K562 (cell line): ENCODE measurements around the gene HLTF. TPM values are rescaled to one million over a fixed set of nuclear protein-coding genes. Genes with fewer than 3 reads are reported as not detected.

ENCODE experiments used
- ARID1B ChIP-seq: fragments of 450-650 bp; IDR thresholded peaks from 2 replicates; pipeline ENCODE4 v1.6.1; 2016; ENCODE audit warnings: antibody characterized with exemption, mild to moderate bottlenecking, inconsistent platforms
- BMI1 ChIP-seq: fragments of 150-350 bp; IDR thresholded peaks from 2 replicates; pipeline ENCODE4 v1.6.1; 2014; ENCODE audit warnings: low read length
- COPS2 ChIP-seq: fragments of 450-650 bp; conservative IDR thresholded peaks from 2 replicates; pipeline ENCODE4 v1.6.1; 2016; ENCODE audit warnings: mild to moderate bottlenecking, moderate library complexity
- CREM ChIP-seq: IDR thresholded peaks from 2 replicates; pipeline ENCODE4 v1.6.1; 2014; ENCODE audit warnings: antibody characterized with exemption, low read depth
- CXXC5 ChIP-seq: fragments of 250-450 bp; sonication (Bioruptor Pico); IDR thresholded peaks from 2 replicates; pipeline ENCODE4 v1.8.0; 2022; ENCODE audit warnings: inconsistent platforms, mild to moderate bottlenecking, moderate library complexity
- GABPB1 ChIP-seq: sonication (generic); formaldehyde crosslinking; IDR thresholded peaks from 2 replicates; pipeline ENCODE4 v1.8.0; 2022; ENCODE audit warnings: mild to moderate bottlenecking, missing genetic modification reagents
- HDAC1 ChIP-seq, 2 experiments: fragments of 450-650 bp; IDR thresholded peaks; 2 replicates each; pipeline ENCODE4 v1.6.1; 2016 to 2017; ENCODE audit warnings: inconsistent platforms in 1 of 2, mild to moderate bottlenecking in 1 of 2, moderate library complexity in 1 of 2
- JUND ChIP-seq, 2 experiments: IDR thresholded peaks; 2 replicates in 1 of 2; 3 replicates in 1 of 2; pipeline ENCODE4 v1.6.1; 2011; ENCODE audit warnings: borderline replicate concordance in 2 of 2, low read depth in 2 of 2, low read length in 2 of 2, improper control_type of control experiment in 1 of 2, missing biosample characterization in 1 of 2, missing genetic modification characterization in 1 of 2, missing genetic modification reagents in 1 of 2
- KDM5B ChIP-seq: fragments of 200-600 bp; sonication (generic); IDR thresholded peaks from 2 replicates; pipeline ENCODE4 v1.6.1; 2012; ENCODE audit warnings: low read depth, mild to moderate bottlenecking, moderate library complexity, low read length, control low read depth, inconsistent platforms; ENCODE audit not compliant: insufficient replicate concordance
- MAZ ChIP-seq, 2 experiments: fragments of 450-650 bp in 1 of 2; sonication (generic) in 1 of 2; formaldehyde crosslinking; IDR thresholded peaks in 1 of 2; conservative IDR thresholded peaks in 1 of 2; 2 replicates each; pipeline versions ENCODE4 v1.4.0 to v1.5.0; 2020; ENCODE audit warnings: mild to moderate bottlenecking in 1 of 2, missing genetic modification reagents in 1 of 2
- NR2C1 ChIP-seq, 2 experiments: fragments of 450-650 bp; IDR thresholded peaks; 2 replicates each; pipeline ENCODE4 v1.6.1; 2017; ENCODE audit warnings: mild to moderate bottlenecking in 2 of 2, antibody characterized with exemption in 1 of 2, inconsistent platforms in 1 of 2, missing compliant biosample characterization in 1 of 2, missing genetic modification characterization in 1 of 2
- PTBP1 ChIP-seq: fragments of 200-400 bp; formaldehyde crosslinking; IDR thresholded peaks from 2 replicates; pipeline ENCODE4 v1.6.1; 2017; ENCODE audit warnings: low read depth, low read length
- PTTG1 ChIP-seq: fragments of 450-650 bp; IDR thresholded peaks from 2 replicates; pipeline ENCODE4 v1.6.1; 2016; ENCODE audit warnings: low read depth, mild to moderate bottlenecking, missing genetic modification characterization, missing compliant biosample characterization
- RERE ChIP-seq: sonication (generic); formaldehyde crosslinking; IDR thresholded peaks from 2 replicates; pipeline ENCODE4 v1.8.0; 2023; ENCODE audit warnings: missing genetic modification reagents, mild to moderate bottlenecking, borderline replicate concordance
- SIN3B ChIP-seq: fragments of 450-650 bp; IDR thresholded peaks from 2 replicates; pipeline ENCODE4 v1.6.1; 2017; ENCODE audit warnings: low read depth, mild to moderate bottlenecking, moderate library complexity
- SRSF1 ChIP-seq: fragments of 200-400 bp; formaldehyde crosslinking; IDR thresholded peaks from 2 replicates; pipeline ENCODE4 v1.6.1; 2017; ENCODE audit warnings: mild to moderate bottlenecking, low read depth, low read length, moderate library complexity
- TARDBP ChIP-seq: fragments of 450-650 bp; IDR thresholded peaks from 2 replicates; pipeline ENCODE4 v1.6.1; 2016
- ZNF512 ChIP-seq: IDR thresholded peaks from 2 replicates; pipeline ENCODE4 v1.6.1; 2016; ENCODE audit warnings: missing genetic modification characterization, missing compliant biosample characterization
- ZNF780A ChIP-seq: fragments of 250-450 bp; sonication (Bioruptor Pico); IDR thresholded peaks from 2 replicates; pipeline ENCODE4 v1.5.0; 2021; ENCODE audit warnings: mild to moderate bottlenecking
- polyA plus RNA-seq, 8 experiments: library from polyadenylated mRNA; depleted of rRNA in 4 of 8; stranded (reverse) in 5 of 8; unstranded in 3 of 8; fragments of >200 nt; fragmentation: Nextera tagmentation in 2 of 8; fragmentation: Illumina TruSeq in 1 of 8; extraction: Ambion mirVana in 2 of 8; extraction: Trizol in 1 of 8; gene quantifications; 2 replicates each; pipeline versions ENCODE4 v1.2.1 to v1.2.3, GENCODE V29; 2011 to 2014; ENCODE audit warnings: inconsistent platforms in 1 of 8, missing spikeins in 1 of 8
- total RNA-seq, 7 experiments: library from RNA; depleted of rRNA in 6 of 7; stranded (reverse); fragments of >200 nt in 6 of 7; fragmentation: Illumina TruSeq in 2 of 7; extraction: Trizol in 2 of 7; gene quantifications; 2 replicates each; pipeline versions ENCODE4 v1.2.1 to v1.2.3, GENCODE V29; 2011 to 2021; ENCODE audit warnings: low replicate concordance in 1 of 7

Gene HLTF
- total and polyA plus RNA-seq, 9 of the 15 experiments (the other 6 are each of a cell fraction or from before 2014, with no cell fraction given) = 35.1 to 82.4 (median 50.4) TPM

- TF ChIP-seq CREM = peak; percentile 80
- TF ChIP-seq CXXC5 = peak; percentile 96
- peak in 1 of 2 experiments; percentile 92; a peak in 2 of 4 replicates for TF ChIP-seq HDAC1 (IDR thresholded peaks at IDR 0.05)
- TF ChIP-seq ZNF512 (tag) = no peak
- TF ChIP-seq NR2C1 (IDR thresholded peaks at IDR 0.05) = no peak
- TF ChIP-seq NR2C1 (tag; IDR thresholded peaks at IDR 0.05) = 0 out of 2 replicates have a peak, but pooled peaks have one; percentile 11
- peak; percentile 80 for TF ChIP-seq SIN3B
- no peak for TF ChIP-seq PTTG1
- TF ChIP-seq JUND (IDR thresholded peaks at IDR 0.05; ENCODE audit: borderline replicate concordance, low read depth, low read length) = peak; percentile 60
- TF ChIP-seq JUND (tag; IDR thresholded peaks at IDR 0.05; ENCODE audit: borderline replicate concordance, low read depth, low read length) = peak; percentile 50; the same call in 1 of the 3 replicates
- TF ChIP-seq ARID1B = peak; percentile 18; the same call in 1 of the 2 replicates
- TF ChIP-seq COPS2 = no peak
- TF ChIP-seq BMI1 = no peak
- peak; percentile 51; the same call in 1 of the 2 replicates for TF ChIP-seq GABPB1 (CRISPR knock-in tag)
- no peak for TF ChIP-seq ZNF780A (CRISPR knock-in tag)
- TF ChIP-seq RERE = no peak
- TF ChIP-seq PTBP1 = no peak
- no peak for TF ChIP-seq TARDBP
- peak; percentile 87 for TF ChIP-seq KDM5B
- TF ChIP-seq SRSF1 = no peak
- TF ChIP-seq MAZ (CRISPR knock-in tag; conservative IDR thresholded peaks at IDR 0.05 in 1 of 2, IDR thresholded peaks at IDR 0.05 in 1 of 2) = peak; percentile 77 to 86
These were observed 43.2 kb upstream of the HLTF start, which contains the start of gene HPS3 (continued) for GRCh38 chr3:149129326-149130205.
